Fibroblast of mammary gland (primary cell): ENCODE measurements around the gene KCNS1.

ENCODE experiments used
- DNase-seq: peaks from one replicate; pipeline ENCODE4 v3.0.0-alpha.2; 2010; ENCODE audit warnings: low read depth
- H3K4me3 ChIP-seq: 2 replicates; pipeline ENCODE4 v1.5.1; 2011; ENCODE audit warnings: low read depth, mild to moderate bottlenecking, low read length, moderate library complexity; ENCODE audit not compliant: control insufficient read depth
- TF ChIP-seq, protein P1 (sequence below): conservative IDR thresholded peaks from 2 replicates; pipeline ENCODE4 v1.5.1; 2011; ENCODE audit warnings: low read depth, low read length, inconsistent platforms; ENCODE audit not compliant: control insufficient read depth, insufficient read depth

The KCNS1 gene

DNA sequence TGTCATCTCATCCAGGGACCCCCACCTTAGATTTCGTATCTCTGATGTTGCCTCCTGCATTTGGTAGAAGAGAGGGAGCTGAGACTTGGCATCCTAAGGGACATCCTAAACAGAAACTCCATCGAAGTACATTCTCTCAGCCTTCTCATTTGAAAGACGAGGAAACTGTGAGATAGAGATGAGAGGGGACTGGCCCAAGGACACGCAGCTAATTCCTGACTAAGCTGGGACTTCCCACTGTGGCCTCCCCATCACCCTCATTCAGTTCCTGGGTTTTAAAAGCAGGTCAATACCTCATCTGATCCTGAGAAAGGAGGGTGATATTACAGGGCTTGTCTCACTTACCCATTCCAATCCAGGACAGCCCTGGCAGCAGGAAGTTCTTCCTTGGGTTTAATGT lies 14.9 kb upstream of the KCNS1 start:
- H3K4me3 ChIP-seq: no peak overlapping the region
- TF ChIP-seq, protein P1, sequence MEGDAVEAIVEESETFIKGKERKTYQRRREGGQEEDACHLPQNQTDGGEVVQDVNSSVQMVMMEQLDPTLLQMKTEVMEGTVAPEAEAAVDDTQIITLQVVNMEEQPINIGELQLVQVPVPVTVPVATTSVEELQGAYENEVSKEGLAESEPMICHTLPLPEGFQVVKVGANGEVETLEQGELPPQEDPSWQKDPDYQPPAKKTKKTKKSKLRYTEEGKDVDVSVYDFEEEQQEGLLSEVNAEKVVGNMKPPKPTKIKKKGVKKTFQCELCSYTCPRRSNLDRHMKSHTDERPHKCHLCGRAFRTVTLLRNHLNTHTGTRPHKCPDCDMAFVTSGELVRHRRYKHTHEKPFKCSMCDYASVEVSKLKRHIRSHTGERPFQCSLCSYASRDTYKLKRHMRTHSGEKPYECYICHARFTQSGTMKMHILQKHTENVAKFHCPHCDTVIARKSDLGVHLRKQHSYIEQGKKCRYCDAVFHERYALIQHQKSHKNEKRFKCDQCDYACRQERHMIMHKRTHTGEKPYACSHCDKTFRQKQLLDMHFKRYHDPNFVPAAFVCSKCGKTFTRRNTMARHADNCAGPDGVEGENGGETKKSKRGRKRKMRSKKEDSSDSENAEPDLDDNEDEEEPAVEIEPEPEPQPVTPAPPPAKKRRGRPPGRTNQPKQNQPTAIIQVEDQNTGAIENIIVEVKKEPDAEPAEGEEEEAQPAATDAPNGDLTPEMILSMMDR: no peak
- no peak for DNase-seq

DNA sequence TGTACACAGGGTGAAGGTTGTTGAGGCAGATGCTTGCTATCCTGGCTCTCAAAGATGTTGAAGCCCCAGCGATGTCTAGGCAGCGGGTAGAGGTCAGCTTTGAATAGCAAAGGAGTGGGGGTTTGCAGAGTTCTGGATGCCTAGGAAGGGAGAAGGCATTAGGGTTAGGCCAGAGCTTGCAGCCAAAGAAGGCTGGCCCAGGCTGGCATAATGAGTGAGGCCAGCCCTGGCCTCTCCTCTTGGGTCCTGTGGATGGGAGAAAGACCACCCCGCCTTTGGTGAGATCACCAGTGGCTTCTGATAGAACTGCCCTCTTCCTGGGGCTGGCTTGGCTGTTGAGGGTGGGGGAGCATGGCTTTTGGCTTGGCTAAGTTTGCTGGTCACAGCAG lies 14.5 kb upstream of the KCNS1 start:
- H3K4me3 ChIP-seq: no peak overlapping the region
- no peak for DNase-seq
- TF ChIP-seq, protein P1: no peak

DNA sequence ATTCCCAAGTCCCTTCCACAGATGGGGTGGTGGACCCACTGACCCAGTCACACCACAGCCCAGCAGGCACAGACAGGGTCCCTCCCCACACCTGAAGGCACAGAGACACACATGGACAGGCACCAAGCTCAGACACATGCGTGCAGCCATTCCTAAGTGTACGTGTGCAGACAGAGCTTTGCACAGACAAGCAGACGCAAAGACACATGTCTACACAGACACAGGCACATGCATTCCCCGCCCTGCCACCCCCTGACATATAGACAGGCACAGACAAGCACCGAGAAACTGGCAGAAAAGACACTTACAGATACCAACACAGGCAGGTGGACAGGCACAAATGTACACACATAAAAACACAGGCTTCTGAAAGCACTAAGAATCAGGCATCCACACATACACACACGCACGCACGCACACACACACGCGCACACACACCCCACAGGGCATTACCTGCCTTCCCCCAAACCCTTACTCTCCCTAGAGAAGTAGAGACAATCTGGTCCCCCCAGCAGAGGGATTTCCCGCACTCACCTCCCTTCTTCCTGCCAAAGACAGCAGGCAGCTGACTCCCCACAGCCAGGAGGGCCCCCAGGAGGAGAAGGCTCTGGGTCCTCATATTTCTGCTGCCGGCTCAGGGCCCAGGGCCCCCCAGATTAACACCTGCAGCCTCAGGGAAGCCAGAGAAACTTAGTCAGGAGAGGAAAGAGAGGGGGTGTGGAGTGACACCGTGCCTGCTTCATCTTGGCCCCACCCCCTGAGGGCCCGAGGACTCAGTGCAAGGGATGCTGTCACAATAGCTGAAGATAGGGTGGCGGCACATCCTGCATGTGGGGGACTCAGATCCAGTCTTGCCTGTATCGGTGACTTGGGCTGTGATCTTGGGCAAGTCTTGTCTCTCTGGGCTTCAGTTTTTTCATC lies 13.8 kb upstream of the KCNS1 start, which contains the start of gene WFDC5:
Gene WFDC5 (minus strand): TSS at position 710 of the 921 bp plus-strand sequence. CDS start 91 bp downstream, at position 619.
- TF ChIP-seq, protein P1: no peak
- no peak for DNase-seq
- no peak within 1 kb of the TSS for H3K4me3 ChIP-seq

DNA sequence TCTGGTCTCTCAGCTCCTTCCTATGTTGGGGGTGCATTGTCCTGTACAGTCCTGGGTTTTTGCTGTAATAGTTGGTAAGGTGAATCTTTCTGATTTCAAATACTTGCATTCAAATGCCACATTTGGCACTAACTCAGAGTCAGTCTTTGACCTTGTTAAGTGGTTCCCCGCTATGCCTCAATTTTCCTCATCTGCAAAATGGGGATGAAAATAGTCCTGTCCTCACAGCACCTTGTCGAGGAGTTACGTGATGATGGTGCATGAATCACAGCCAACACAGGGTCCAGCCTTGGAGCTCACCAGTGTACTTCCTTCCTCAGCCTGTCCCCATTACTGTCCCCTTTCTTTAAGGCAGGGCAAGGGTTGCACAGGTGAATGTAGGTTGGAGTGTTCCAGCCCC lies 12.9 kb upstream of the KCNS1 start:
- TF ChIP-seq, protein P1: no peak
- DNase-seq: no peak
- H3K4me3 ChIP-seq: no peak overlapping the region

DNA sequence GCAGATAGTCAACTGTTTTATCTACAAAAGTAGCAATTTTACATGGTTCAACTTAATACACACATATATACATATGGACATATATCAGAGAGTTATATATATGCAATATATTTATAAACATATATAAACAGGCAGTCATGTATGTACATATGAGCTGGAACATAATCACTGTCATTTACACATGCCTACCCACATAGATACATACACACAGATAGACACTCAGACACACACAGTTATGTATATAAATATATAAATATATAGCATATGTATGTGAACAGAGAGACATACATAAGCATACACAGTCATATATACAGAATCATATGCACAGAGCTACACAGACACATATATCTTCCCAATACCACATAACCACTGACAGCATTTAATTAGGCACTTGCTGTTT lies 11.8 kb upstream of the KCNS1 start:
- H3K4me3 ChIP-seq: no peak overlapping the region
- TF ChIP-seq, protein P1: no peak
- DNase-seq: no peak

DNA sequence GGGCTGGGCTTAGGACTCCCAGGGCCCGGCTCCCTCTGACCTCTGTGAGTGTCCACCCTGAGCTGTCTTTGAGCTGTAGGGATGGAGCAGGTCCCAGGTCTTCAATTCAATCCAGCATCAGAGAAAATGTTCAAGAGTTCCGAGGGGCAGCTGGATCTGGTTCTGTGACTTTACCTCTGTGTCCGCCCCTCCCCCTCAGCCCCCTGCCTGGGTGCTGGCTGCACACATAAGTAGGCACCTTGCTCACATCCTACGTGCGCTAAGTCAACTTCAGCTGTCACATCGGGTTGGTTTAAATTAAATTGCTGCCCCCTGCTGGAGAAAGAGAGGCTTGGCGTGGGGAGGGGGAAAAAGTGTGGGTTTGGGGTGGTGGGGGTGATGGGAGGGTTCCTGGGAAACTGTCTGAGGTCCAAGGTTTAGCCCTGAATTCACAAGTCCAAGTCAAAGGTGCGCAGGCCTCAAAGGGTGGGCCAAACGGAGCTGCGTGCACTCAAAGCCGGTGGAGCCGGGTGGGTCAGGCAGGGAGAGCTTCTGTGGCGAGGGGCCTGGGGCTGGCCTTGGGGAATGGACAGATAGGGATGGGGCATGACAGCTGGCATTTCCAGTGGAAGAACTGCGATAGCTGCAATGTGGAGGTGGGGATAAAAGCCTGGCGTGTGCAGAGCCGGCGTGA lies 11.0 kb upstream of the KCNS1 start:
- TF ChIP-seq, protein P1: peak; percentile 36
- no peak for DNase-seq
- H3K4me3 ChIP-seq: no peak overlapping the region
